KOPT-K1 (cell line): ENCODE results near the gene MAML3.

ENCODE experiments used
- H3K27ac ChIP-seq: fragments of 200-600 bp; sonication (generic); 2 replicates; pipeline ENCODE4 v1.5.1; 2016; ENCODE audit warnings: antibody characterized with exemption, mild to moderate bottlenecking, low read depth, low read length; ENCODE audit not compliant: poor library complexity, severe bottlenecking
- H3K36me3 ChIP-seq: fragments of 200-600 bp; sonication (generic); 2 replicates; pipeline ENCODE4 v1.5.1; 2017; ENCODE audit warnings: antibody characterized with exemption, mild to moderate bottlenecking, low read length, moderate library complexity; ENCODE audit not compliant: insufficient read depth
- H3K9me3 ChIP-seq: fragments of 200-600 bp; sonication (generic); 2 replicates; pipeline ENCODE4 v1.5.1; 2017; ENCODE audit warnings: antibody characterized with exemption, low read length, mild to moderate bottlenecking; ENCODE audit not compliant: insufficient read depth, poor library complexity, severe bottlenecking

Gene MAML3

DNA sequence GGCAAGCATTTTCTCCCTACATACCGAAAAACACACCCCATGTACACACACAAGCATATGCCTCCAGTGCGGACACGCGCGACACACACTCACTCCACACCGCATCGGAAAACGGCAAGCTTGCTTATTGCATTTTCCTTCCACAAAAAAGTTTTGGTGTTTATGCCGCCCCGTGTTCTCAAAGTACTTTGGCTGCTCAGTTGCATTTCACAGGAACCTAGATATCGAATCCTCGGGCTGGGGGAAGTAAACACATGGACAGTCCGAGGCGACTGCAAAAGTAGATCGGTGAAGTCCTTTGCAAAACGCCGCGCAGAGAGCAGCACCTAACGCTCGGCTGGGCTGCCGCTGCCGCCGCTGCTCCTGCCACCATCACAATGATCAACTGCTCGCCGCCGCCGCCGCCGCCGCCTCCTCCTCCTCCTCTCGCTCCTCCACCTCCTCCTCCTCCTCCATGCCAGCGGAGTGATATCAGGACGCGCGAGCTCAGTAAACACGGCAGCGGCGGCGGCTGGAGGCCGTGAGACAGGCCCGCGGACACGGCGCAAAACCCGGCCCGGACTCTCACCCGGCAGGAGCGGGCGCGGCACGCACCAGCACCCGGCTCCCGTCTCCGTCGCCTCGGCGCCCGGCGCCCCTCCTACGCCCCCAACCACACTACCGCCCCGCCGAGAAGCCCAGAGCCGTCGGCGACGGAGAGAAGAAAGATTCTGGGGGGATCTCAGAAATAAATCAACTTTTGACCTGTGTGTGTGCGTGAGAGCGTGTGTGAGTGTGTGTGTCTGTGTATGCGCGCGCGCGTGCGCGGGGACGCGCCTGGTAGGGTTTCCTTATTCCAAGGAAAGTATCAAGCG is at the start of gene MAML3:
Gene MAML3 (minus strand): TSS at position 467 of the 854 bp plus-strand sequence. CDS start 857 bp downstream, outside the sequence.
- Histone ChIP-seq H3K27ac (peak within 1 kb of the TSS; percentile 94), H3K36me3 (no peaks in the 10 kb centered on the region), H3K9me3 (no peaks in the 10 kb centered on the region)

DNA sequence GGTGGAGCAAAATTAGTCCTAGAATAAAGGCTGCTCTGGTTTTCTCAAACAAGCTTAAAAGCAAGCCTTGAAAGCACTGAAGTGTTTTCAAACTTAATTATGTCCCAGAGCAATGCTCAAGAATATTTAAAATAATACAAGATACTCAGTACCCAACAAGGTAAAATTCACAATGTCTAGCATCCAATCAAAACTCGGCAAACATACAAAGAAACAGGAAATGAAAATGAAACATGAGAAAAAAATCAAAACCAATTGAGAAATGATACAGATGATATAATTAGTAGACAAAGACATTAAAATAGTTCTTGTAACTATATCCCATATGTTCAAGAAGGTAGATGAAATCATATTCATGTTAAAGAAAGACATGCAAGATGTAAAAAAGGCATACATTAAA is 45.0 kb upstream of the MAML3 start:
- no peaks in the 10 kb centered on the region for H3K36me3 ChIP-seq
- no peaks in the 10 kb centered on the region for H3K9me3 ChIP-seq
- no peak overlapping the region for H3K27ac ChIP-seq

DNA sequence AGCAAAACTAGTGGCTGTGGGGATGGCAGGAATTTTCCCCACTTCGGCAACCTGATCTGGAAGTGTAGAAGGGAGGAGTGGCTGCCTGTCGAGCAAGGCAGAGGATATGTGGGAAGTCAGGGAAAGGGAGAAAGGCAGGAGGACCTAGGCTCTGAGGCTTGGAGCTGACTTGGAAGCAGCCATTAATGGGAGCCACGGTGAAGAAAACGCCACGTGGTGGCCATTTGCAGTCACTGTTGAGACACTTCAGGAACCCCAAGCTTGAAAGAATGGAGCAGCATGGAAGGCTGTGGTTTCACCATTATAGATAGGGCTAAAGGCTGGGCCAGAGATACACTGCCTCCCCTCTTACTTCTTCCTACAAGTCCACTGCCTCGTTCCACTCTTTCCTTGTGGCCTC is 41.8 kb upstream of the MAML3 start:
- H3K36me3 ChIP-seq, result no peaks in the 10 kb centered on the region
- H3K9me3 ChIP-seq, result no peaks in the 10 kb centered on the region
- no peak overlapping the region for H3K27ac ChIP-seq

DNA sequence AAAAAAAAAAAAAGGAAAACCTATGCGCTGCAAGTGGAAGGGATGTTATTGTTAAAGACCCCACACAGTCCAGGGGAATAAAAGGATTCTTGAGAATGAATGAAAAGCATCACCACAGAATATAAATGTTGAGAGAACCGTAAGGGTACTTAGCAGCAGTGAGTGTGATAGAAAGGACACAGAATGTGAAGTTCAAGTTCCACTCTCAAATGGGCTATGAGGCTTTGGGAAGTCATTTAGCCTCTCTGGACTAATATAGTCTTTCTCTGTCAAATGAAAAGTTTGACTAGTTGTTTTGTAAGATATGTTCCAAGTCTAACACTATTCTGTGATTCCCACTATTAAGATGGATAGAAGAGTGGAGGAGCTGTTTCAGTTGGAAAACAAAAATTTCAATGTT is 35.8 kb upstream of the MAML3 start:
- Histone ChIP-seq H3K9me3 (no peaks in the 10 kb centered on the region), H3K27ac (no peak overlapping the region), H3K36me3 (no peaks in the 10 kb centered on the region)

DNA sequence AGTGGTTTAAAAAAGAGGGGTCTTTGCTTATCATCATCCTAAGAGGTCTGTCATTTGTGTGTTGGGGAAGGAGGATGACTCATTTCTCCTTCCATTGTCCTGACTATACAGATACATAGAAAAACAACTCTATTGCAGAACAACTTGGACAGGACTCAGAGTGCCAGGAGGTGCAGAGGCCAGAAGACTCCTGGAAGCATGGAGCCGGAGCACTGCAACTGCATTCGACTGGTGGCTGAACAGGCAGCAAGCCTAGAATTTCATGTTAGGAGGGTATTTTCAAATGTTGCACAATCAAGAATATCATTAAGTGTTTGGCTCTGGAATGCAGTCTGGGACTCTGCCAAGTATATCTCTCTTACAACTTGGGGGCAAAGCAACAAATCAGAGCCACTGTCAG is 35.0 kb upstream of the MAML3 start:
- Histone ChIP-seq H3K9me3 (no peaks in the 10 kb centered on the region), H3K36me3 (no peaks in the 10 kb centered on the region), H3K27ac (no peak overlapping the region)

DNA sequence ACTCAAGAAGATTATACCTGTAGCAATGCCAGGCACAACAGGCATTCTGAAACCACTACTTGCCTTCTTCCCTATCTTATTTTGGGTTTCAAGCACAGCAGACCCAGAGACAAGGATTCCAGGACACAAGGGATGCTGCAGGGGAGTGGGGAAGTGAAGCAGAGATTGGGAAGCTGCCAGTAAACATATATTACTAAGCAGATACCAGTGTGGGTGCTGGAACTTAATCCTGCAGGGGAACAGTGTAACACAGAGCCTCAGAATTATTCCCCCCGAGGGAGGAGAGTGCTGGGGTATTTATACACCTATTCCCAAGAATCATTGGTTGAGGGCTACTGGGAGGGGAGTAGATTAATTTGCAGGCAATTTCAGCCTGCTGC is 33.3 kb upstream of the MAML3 start:
- Histone ChIP-seq H3K27ac (no peak overlapping the region), H3K9me3 (no peaks in the 10 kb centered on the region), H3K36me3 (no peaks in the 10 kb centered on the region)

DNA sequence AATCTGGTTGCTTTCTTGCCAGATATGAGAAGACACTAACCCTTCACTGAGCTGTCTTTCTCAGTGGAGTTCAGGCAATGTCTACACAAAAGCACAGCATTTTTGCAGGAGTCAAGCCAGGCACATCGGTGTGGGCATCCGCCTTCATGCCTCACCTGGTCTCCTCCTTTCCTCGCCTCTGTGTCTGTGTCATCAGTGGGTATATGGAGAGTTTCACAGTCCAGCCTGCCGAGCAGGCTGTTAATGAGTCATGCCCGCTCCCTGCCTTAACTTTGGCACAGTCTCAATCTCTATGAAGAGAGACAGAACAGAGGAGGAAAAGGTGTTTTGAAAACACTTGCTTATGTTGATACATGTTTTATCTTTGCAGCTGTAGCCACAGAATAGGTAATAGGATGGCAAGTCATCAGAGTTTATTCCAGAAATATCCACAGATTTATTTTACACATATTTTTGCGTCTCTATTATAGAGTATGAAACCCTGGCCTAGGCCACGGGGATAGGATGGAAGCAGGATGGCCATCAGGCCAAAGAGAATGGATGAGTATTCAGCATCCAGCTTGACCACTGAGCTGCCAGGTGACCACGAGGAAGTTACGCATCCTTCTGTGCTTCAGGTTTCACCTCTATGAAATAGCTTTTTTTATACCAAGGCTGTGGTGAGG is 32.8 kb upstream of the MAML3 start:
- Histone ChIP-seq H3K36me3 (no peaks in the 10 kb centered on the region), H3K9me3 (no peaks in the 10 kb centered on the region), H3K27ac (no peak overlapping the region)

DNA sequence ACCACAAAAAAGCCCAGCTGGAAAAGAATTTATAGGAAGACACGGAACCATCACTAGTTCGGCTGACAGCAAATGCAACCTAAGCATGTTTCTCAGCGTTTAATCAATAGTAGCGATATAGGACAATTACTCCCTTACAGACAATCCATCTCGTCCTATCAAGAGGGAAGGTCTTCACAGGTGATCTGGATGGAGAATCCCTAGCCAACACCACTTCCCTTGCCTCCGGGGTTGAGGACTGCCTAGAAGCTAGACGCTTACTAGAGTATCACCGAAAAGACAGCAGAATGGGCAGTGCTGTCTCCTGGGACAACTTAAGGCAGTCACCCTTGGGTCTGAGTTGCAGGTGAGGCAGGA is 32.1 kb upstream of the MAML3 start:
- Histone ChIP-seq H3K36me3 (no peaks in the 10 kb centered on the region), H3K27ac (no peak overlapping the region), H3K9me3 (no peaks in the 10 kb centered on the region)

DNA sequence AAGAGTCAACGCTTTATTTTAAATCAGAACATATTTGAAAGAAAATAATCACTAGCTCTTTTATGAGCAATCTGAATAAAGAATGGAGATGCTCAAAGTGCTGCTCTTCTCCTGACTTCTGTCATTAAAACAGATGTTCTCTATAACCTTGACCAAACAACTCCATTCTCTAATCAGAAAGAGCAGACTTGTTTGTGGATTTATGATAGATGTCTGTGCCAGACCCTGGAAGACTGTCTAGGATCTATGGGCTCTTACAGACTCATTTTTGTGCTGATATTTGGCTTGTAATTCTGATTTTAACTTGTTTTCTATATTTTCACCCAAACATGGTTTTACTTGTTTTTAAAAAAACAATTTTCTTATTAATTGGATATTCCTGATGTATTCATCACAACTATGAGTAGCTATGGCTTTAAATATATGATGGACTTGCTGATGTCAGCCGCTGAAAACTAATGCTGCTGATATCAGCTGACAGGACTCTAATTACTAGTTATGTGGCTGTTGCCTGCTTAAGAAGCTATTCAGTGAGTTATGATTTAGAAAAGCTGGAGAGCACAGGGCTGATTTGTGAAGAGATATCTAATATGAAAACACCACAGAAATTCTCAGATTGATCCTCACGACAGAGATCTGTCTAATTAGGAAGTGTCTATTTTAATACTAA is 31.6 kb upstream of the MAML3 start:
- Histone ChIP-seq H3K27ac (no peak overlapping the region), H3K9me3 (no peaks in the 10 kb centered on the region), H3K36me3 (no peaks in the 10 kb centered on the region)

DNA sequence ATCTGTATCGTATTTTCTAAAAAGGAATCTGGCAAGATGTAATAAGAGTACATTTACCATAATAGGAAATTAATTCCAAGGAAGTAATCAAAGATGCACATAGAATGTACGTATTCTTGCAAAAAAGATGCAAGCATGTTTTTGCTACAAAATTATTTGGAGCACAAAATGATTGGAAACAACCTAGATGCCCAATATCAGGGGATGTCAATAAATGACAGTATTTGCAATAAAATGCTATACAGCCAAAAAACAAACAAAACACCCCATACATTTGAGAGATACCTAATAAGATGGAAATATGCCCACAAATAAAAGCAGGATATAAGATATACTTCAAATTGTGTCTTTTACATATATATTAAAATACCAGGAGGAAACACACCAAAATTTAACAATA is 29.3 kb upstream of the MAML3 start:
- Histone ChIP-seq H3K36me3 (no peaks in the 10 kb centered on the region), H3K9me3 (no peaks in the 10 kb centered on the region), H3K27ac (no peak overlapping the region)

DNA sequence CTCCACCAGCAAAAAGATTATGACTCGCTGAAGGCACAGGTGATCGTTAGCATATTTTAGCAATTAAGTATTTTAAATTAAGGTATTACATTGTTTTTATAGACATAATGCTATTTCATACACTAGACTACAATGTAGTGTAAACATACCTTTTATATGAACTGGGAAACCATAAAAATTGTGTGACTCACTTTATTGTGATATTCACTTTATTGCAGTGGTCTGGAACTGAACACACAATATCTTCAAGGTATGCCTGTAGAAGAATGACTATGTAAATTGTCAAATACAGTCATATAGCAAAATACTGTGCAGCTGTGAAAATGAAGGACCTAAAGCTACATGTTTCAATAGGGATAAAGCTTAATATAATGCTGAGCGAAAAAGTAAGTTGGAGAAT is 26.6 kb upstream of the MAML3 start:
- no peaks in the 10 kb centered on the region for H3K36me3 ChIP-seq
- no peaks in the 10 kb centered on the region for H3K9me3 ChIP-seq
- no peak overlapping the region for H3K27ac ChIP-seq

DNA sequence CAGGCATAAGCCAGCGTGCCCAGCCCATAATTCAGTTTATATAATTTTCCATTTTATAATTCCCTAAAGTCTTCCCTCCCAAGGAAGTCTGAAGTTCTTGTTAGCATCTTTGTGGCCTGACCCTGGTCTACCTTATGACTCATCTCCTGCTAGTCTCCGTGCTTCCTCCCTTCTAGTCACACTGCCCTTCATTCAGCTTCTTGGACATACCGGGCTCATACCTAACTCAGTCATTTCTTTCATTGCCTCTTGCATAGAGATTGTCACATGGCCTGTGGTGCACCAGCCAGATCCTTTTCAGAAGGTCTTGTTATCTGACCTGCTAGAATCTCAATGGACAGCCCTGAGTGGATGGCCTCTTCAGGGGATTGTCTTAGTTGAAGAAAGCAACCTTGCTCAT is 22.8 kb upstream of the MAML3 start:
- no peak overlapping the region for H3K27ac ChIP-seq
- H3K9me3 ChIP-seq, result no peaks in the 10 kb centered on the region
- no peaks in the 10 kb centered on the region for H3K36me3 ChIP-seq

DNA sequence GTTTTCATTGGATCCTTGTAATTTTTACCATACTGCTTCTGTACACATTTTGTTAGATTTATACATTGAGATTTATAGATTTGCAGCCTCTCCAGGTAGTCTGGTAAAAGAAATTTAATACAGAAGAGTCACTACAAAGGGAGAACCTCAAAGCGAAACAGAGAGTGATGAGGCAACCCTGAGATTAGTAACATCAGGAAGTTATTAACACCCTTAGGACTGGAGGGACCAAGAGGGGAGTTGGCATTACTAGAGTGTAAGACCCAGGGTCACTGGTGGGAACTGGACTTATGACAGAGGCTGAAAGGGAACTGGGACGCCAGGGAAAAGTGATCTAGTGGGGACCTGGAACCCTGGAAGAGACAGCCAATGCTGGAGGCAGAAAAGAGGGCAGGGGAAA is 20.6 kb upstream of the MAML3 start:
- Histone ChIP-seq H3K27ac (no peak overlapping the region), H3K36me3 (no peaks in the 10 kb centered on the region), H3K9me3 (no peaks in the 10 kb centered on the region)

DNA sequence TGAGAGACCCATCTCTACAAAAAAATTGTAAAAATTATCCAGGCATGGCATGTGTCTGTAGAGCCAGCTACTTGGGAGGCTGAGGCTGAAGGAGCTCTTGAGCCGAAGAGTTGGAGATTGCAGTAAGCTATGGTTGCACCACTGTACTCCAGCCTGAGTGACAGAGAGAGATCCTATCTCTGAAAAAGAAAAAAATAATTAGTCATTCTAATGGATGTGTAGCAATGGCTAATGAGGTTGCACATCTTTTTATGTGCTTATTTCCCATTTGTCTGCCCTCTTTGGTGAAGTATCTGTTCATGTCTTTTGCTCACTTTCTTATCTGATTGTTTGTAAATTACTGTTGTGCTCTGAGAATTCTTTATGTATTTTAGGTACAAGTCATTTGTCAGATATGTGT is 19.0 kb upstream of the MAML3 start:
- Histone ChIP-seq H3K9me3 (no peaks in the 10 kb centered on the region), H3K27ac (no peak overlapping the region), H3K36me3 (no peaks in the 10 kb centered on the region)

DNA sequence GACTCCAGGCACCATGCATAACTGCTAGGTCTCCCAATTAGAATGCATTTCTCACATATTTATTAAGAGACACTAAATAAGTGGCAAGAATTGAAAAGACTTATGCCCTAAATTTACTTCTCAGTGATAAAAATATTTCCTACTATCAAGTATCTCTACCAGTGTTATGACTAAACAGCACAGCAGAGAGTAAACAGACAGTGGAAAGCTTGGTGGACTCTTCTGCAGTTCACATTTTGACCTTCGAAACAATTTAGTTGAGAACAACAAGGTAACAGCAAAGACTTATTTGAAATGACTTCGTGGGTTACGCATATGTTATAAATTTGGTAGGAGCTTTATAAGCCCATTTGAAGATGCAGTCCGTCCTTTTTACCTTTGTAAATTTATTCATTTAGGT is 16.3 kb upstream of the MAML3 start:
- Histone ChIP-seq H3K36me3 (no peaks in the 10 kb centered on the region), H3K9me3 (no peaks in the 10 kb centered on the region), H3K27ac (no peak overlapping the region)
